ENCODE data around the gene HS6ST1. TPM values are rescaled to one million over a fixed set of nuclear protein-coding genes. Genes with fewer than 3 reads are reported as not detected.

HS6ST1 gene, protein sequence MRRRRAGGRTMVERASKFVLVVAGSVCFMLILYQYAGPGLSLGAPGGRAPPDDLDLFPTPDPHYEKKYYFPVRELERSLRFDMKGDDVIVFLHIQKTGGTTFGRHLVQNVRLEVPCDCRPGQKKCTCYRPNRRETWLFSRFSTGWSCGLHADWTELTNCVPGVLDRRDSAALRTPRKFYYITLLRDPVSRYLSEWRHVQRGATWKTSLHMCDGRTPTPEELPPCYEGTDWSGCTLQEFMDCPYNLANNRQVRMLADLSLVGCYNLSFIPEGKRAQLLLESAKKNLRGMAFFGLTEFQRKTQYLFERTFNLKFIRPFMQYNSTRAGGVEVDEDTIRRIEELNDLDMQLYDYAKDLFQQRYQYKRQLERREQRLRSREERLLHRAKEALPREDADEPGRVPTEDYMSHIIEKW
- total RNA-seq, result 22.7 and 25.1 TPM in 2 replicates
- total RNA-seq (2013), result 14.0 TPM
- 6.9 and 7.8 TPM in 2 replicates for polyA plus RNA-seq
- polyA minus RNA-seq, result 37.6 and 48.3 TPM in 2 replicates

DNA sequence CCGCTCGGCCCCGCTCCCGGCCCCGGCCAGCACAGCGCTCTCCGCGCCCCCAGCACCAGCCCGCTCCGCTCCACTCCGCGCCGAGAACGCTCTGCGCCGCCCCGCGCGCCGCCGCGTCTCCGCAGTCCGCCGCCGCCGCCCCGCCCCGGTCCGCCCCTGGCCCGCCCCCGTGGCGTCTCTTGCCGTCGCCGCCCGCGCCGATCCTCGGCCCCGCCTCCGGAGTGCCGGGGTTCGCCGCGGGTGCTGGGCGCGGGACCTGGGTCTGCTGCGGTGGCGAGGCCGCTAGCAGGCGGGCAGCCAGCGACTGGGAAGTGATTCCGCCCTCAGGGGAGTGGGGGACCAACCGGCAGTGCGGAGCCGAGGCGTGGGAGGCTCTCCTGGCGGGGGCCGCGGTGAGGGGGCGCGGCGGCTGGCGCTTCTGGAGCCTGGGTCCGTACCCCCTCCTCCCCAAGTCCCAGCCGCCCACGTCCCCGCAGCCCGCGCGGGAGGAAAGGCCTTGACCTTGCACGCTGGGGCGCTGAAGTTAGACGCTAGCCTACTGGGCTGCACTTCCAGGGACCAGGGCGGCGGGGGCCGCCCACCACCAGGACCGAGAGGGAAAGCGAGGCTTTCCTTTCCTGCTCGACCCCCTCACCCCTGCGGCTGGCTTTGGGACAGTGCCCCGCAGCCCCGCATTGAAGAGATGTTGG lies at the start of gene HS6ST1:
Gene HS6ST1 (minus strand): TSS at position 93 of the 689 bp plus-strand sequence. CDS start 305 bp downstream, outside the sequence.
- TF ChIP-seq, protein P1, sequence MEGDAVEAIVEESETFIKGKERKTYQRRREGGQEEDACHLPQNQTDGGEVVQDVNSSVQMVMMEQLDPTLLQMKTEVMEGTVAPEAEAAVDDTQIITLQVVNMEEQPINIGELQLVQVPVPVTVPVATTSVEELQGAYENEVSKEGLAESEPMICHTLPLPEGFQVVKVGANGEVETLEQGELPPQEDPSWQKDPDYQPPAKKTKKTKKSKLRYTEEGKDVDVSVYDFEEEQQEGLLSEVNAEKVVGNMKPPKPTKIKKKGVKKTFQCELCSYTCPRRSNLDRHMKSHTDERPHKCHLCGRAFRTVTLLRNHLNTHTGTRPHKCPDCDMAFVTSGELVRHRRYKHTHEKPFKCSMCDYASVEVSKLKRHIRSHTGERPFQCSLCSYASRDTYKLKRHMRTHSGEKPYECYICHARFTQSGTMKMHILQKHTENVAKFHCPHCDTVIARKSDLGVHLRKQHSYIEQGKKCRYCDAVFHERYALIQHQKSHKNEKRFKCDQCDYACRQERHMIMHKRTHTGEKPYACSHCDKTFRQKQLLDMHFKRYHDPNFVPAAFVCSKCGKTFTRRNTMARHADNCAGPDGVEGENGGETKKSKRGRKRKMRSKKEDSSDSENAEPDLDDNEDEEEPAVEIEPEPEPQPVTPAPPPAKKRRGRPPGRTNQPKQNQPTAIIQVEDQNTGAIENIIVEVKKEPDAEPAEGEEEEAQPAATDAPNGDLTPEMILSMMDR (IDR thresholded peaks at IDR 0.05), result no peak
- no peak for TF ChIP-seq EZH2 (IDR thresholded peaks at IDR 0.05; ENCODE audit: borderline replicate concordance, insufficient read depth, low read depth, low read length, poor library complexity, severe bottlenecking)
- Histone ChIP-seq H3K9ac (ENCODE audit: low read length) (peak within 1 kb of the TSS; percentile 75), H3K36me3 (replicated peaks in 1 of 2; ENCODE audit: control extremely low read depth in 1 of 2, control insufficient read depth in 1 of 2, extremely low read depth in 1 of 2, insufficient read depth in 2 of 2, low read length in 1 of 2) (peaks cover 0 to 16% of the 10 kb centered on the region in 2 experiments), H3K27me3 (replicated peaks in 1 of 4; ENCODE audit: control extremely low read depth in 1 of 4, control insufficient read depth in 3 of 4, insufficient read depth in 4 of 4, low read length in 3 of 4) (peaks cover 0 to 10% (median 0%) of the 10 kb centered on the region in 4 experiments), H3K4me3 (ENCODE audit: control extremely low read depth in 1 of 5, extremely low read depth in 1 of 5, insufficient read depth in 1 of 5, low read depth in 2 of 5, low read length in 4 of 5) (peak within 1 kb of the TSS in 4 of 5 experiments; percentile 63 to 89 (median 78)), H4K20me1 (ENCODE audit: control insufficient read depth, insufficient read depth, low read length, poor library complexity, severe bottlenecking) (peaks cover 56% of the 10 kb centered on the region), H3K79me2 (ENCODE audit: control insufficient read depth, insufficient read depth, low read length) (peaks cover 39% of the 10 kb centered on the region), H3K27ac (ENCODE audit: low read length in 2 of 2) (peak within 1 kb of the TSS in 1 of 2 donors; percentile 55), H3K9me3 (ENCODE audit: control extremely low read depth in 1 of 3, control insufficient read depth in 2 of 3, insufficient read depth in 1 of 3, low read length in 2 of 3) (no peaks in the 10 kb centered on the region), H3K4me2 (replicated peaks; ENCODE audit: low read depth, low read length, poor library complexity, severe bottlenecking) (peak within 1 kb of the TSS; percentile 91), H2AFZ (ENCODE audit: insufficient read depth, low read depth, low read length, poor library complexity, severe bottlenecking) (peak within 1 kb of the TSS; percentile 91), H3K4me1 (ENCODE audit: control insufficient read depth in 2 of 2, insufficient read depth in 2 of 2, low read length in 2 of 2) (peaks cover 26 to 45% of the 10 kb centered on the region in 2 donors)
- intact Hi-C loops (cut with micrococcal nuclease), result loop anchor here (5.0 to 10.0 kb wide), 3 partner anchors 227 to 1866 kb away; partner anchors contain the start of genes MZT2B, SAP130, SMPD4 and UGGT1
- Mint-ChIP-seq H3K27ac (peak within 1 kb of the TSS; percentile 92), H3K4me3 (peak within 1 kb of the TSS; percentile 98), H3K9me3 (ENCODE audit: insufficient read depth) (no peaks in the 10 kb centered on the region), H3K27me3 (no peaks in the 10 kb centered on the region), H3K4me1 (peaks cover 45% of the 10 kb centered on the region)
- DNase-seq (peak; percentile 91), ATAC-seq (ENCODE audit: low read depth) (peak; percentile 72)
- POLR2A ChIA-PET, result no interaction called here
- CTCF ChIA-PET, result no interaction called here
- WGBS (ENCODE audit: insufficient coverage), result 1% methylated on average over 81 of the region's 84 CpGs

Data from B cell (primary cell).